Astrocyte of the spinal cord (primary cell): ENCODE results near the gene OPCML.

Source experiments
- DNase-seq: peaks from one replicate; pipeline ENCODE4 v3.0.0; 2011; ENCODE audit warnings: low read depth, low spot score
- H3K4me3 ChIP-seq: 2 replicates; pipeline ENCODE4 v1.5.1; 2011; ENCODE audit warnings: low read depth, mild to moderate bottlenecking, low read length, moderate library complexity
- in situ Hi-C: cut with HindIII; loops from 2 replicates; pipeline ENCODE4 v1.10.0; 2017; ENCODE audit warnings: low sequenced_read_pairs
- TF ChIP-seq, protein P1 (sequence below): IDR thresholded peaks from 2 replicates; pipeline ENCODE4 v1.5.1; 2012; ENCODE audit warnings: low read depth, mild to moderate bottlenecking, low read length, inconsistent platforms

Gene OPCML

DNA sequence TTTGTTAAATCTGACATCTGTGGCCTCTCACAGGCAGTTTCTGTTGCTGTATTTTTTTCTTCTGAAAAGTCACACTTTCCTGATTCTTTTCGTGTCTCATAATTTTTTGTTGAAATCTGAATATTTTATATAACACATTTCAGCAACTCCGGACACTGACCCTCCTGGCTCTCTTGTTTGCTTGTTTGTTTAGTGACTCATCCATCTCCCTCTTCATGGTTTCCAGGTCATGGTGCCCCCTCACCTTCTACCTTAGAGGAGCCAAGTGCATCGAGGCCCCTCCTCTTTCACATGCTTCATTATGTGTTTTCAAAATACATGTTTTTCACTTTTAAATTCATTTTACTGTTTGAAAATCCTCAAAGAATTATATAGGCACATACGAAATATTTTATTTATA is 562.4 kb downstream of the OPCML start:
- in situ Hi-C loops, result no loop called here
- TF ChIP-seq, protein P1, sequence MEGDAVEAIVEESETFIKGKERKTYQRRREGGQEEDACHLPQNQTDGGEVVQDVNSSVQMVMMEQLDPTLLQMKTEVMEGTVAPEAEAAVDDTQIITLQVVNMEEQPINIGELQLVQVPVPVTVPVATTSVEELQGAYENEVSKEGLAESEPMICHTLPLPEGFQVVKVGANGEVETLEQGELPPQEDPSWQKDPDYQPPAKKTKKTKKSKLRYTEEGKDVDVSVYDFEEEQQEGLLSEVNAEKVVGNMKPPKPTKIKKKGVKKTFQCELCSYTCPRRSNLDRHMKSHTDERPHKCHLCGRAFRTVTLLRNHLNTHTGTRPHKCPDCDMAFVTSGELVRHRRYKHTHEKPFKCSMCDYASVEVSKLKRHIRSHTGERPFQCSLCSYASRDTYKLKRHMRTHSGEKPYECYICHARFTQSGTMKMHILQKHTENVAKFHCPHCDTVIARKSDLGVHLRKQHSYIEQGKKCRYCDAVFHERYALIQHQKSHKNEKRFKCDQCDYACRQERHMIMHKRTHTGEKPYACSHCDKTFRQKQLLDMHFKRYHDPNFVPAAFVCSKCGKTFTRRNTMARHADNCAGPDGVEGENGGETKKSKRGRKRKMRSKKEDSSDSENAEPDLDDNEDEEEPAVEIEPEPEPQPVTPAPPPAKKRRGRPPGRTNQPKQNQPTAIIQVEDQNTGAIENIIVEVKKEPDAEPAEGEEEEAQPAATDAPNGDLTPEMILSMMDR, result no peak
- no peak overlapping the region for H3K4me3 ChIP-seq
- no peak for DNase-seq

DNA sequence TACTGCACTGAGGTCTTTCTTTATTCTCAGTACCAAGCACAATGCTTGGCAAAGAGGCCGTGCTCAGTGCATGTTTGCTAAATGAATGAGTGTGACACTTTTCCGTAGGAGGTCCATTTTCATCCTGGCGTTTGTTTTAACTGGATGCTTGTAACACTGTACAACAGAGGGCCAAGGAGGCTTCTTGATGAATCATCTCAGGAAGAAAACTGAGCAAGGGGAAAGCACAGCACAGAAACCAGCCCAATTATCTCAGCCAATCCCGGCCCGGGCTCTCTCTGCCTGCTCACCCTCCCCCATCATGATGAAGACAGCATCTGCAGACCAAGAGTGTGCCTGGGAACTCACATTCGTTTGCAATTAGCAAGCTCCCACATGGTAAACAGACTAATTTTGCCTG is 570.3 kb downstream of the OPCML start:
- in situ Hi-C loops, result no loop called here
- TF ChIP-seq, protein P1, result no peak
- DNase-seq, result peak; percentile 64
- H3K4me3 ChIP-seq, result no peak overlapping the region

- TF ChIP-seq, protein P1, result no peak
- no peak overlapping the region for H3K4me3 ChIP-seq
- no peak for DNase-seq
- in situ Hi-C loops, result no loop called here
Observed at GRCh38 chr11:132961453-132961852, 570.8 kb downstream of the OPCML start.

DNA sequence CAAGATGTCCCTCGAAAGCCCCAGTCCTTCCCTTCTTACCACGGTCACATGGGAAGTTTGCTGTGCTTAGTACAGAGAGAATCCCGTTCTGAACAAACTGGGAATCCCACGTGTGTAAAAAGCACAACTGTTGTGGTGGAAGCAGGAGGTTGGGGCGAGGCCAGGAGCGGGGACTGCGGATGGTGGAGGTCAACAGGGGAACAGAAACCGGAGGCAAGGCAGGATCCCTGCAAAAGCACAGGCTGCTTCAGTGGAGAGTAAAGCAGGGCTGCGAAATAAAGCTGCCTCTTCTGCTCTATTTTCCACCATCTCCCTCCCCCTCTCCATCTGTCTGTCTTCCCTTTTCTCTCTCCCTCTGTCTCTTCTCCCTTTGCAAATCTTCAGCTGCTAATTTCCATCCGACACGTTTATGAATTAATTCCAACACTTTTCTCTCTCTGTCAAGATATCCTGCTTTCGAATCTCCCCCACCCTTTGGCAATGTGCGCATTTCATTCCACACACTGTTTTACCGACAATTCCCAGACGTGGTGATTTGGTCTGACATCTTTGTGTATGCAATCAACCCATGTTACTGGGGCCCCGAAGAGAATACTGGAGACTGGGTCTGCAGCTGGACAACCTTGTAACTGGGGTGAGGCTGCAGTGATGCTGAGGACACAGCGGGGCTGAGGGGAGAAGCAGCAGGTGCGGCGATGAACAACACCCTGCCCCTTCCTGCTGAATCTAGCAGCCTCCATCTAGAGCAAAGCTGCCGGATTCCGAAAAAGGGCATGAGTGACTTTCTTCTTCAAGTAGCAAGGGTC is 571.8 kb downstream of the OPCML start:
- TF ChIP-seq, protein P1, result no peak
- in situ Hi-C loops, result no loop called here
- no peak for DNase-seq
- H3K4me3 ChIP-seq, result no peak overlapping the region

- DNase-seq, result no peak
- TF ChIP-seq, protein P1, result no peak
- no peak overlapping the region for H3K4me3 ChIP-seq
- in situ Hi-C loops, result no loop called here
Observed at GRCh38 chr11:132959693-132960092, 572.6 kb downstream of the OPCML start.

- no peak for DNase-seq
- in situ Hi-C loops, result no loop called here
- no peak overlapping the region for H3K4me3 ChIP-seq
- TF ChIP-seq, protein P1, result no peak
Observed at GRCh38 chr11:132957881-132958280, 574.4 kb downstream of the OPCML start.
